B cell (primary cell): ENCODE measurements around the gene RPL10A. TPM values are rescaled to one million over a fixed set of nuclear protein-coding genes. Genes with fewer than 3 reads are reported as not detected.

Experiments used
- ATAC-seq: fragments of 200-7000 bp; cut with Tn5 transposase; one replicate; pipeline ENCODE4 v1.10.0; 2021; ENCODE audit warnings: low read depth, mild to moderate bottlenecking, moderate number of reproducible peaks, moderate library complexity
- CTCF ChIA-PET: fragments of 350-600 bp; sonication (Branson Sonifier 250); formaldehyde crosslinking; loops from one replicate; lab custom pipeline; 2021; ENCODE audit warnings: antibody characterized with exemption, inconsistent platforms; lab: Charles Lee
- POLR2A ChIA-PET: fragments of 350-600 bp; sonication (Branson Sonifier 250); formaldehyde crosslinking; loops from one replicate; lab custom pipeline; 2021; ENCODE audit warnings: antibody characterized with exemption; lab: Charles Lee
- DNase-seq: peaks from one replicate; pipeline ENCODE4 v3.0.0; 2013
- H2AFZ ChIP-seq: 2 replicates; pipeline ENCODE4 v1.6.1; 2012; ENCODE audit warnings: mild to moderate bottlenecking, low read depth, low read length; ENCODE audit not compliant: insufficient read depth, poor library complexity, severe bottlenecking
- H3K27ac ChIP-seq, 2 donors: 1 replicate in 1 of 2; 2 replicates in 1 of 2; pipeline ENCODE4 v1.5.1; 2012 to 2013; ENCODE audit warnings: low read length in 2 of 2, mild to moderate bottlenecking in 2 of 2, moderate library complexity in 1 of 2
- H3K27me3 ChIP-seq, 4 experiments: fragments of 200-600 bp in 1 of 4; sonication (generic) in 1 of 4; replicated peaks in 1 of 4; 1 replicate in 2 of 4; 2 replicates in 2 of 4; pipeline versions ENCODE4 v1.6.1 to v1.7.0; 2013 to 2016; ENCODE audit warnings: low read length in 3 of 4, mild to moderate bottlenecking in 2 of 4, mixed read lengths in 1 of 4, moderate library complexity in 1 of 4; ENCODE audit not compliant: insufficient read depth in 4 of 4, control insufficient read depth in 3 of 4; ENCODE audit errors: control extremely low read depth in 1 of 4
- H3K36me3 ChIP-seq, 2 experiments: replicated peaks in 1 of 2; 1 replicate in 1 of 2; 2 replicates in 1 of 2; pipeline versions ENCODE4 v1.6.1 to v1.7.1; 2013; ENCODE audit warnings: low read length in 1 of 2; ENCODE audit not compliant: insufficient read depth in 2 of 2, control insufficient read depth in 1 of 2; ENCODE audit errors: control extremely low read depth in 1 of 2, extremely low read depth in 1 of 2
- H3K4me1 ChIP-seq, 2 donors: fragments of 200-600 bp in 1 of 2; sonication (generic) in 1 of 2; 1 replicate in 1 of 2; 2 replicates in 1 of 2; pipeline versions ENCODE4 v1.5.1 to v1.6.1; 2013 to 2017; ENCODE audit warnings: low read length in 2 of 2; ENCODE audit not compliant: control insufficient read depth in 2 of 2, insufficient read depth in 2 of 2
- H3K4me2 ChIP-seq: replicated peaks from 2 replicates; pipeline ENCODE3; 2012; ENCODE audit warnings: mild to moderate bottlenecking, low read depth, low read length; ENCODE audit not compliant: poor library complexity, severe bottlenecking
- H3K4me3 ChIP-seq, 5 experiments: fragments of 200-600 bp in 1 of 5; sonication (generic) in 1 of 5; 1 replicate in 3 of 5; 2 replicates in 2 of 5; pipeline versions ENCODE4 v1.5.1 to v1.7.0; 2011 to 2016; ENCODE audit warnings: low read length in 4 of 5, mild to moderate bottlenecking in 4 of 5, low read depth in 2 of 5, control low read depth in 1 of 5, moderate library complexity in 1 of 5; ENCODE audit not compliant: insufficient read depth in 1 of 5; ENCODE audit errors: control extremely low read depth in 1 of 5, extremely low read depth in 1 of 5
- H3K79me2 ChIP-seq: fragments of 200-600 bp; sonication (generic); one replicate; pipeline ENCODE4 v1.6.0; 2016; ENCODE audit warnings: low read length; ENCODE audit not compliant: control insufficient read depth, insufficient read depth
- H3K9ac ChIP-seq: fragments of 200-600 bp; sonication (generic); 2 replicates; pipeline ENCODE4 v1.6.1; 2017; ENCODE audit warnings: mild to moderate bottlenecking, low read length, moderate library complexity
- H3K9me3 ChIP-seq, 3 donors: one replicate each; pipeline versions ENCODE4 v1.6.1 to v1.7.1; 2013; ENCODE audit warnings: low read length in 2 of 3; ENCODE audit not compliant: control insufficient read depth in 2 of 3, insufficient read depth in 1 of 3; ENCODE audit errors: control extremely low read depth in 1 of 3
- H4K20me1 ChIP-seq: 2 replicates; pipeline ENCODE4 v1.6.0; 2012; ENCODE audit warnings: mild to moderate bottlenecking, low read length; ENCODE audit not compliant: insufficient read depth, control insufficient read depth, poor library complexity, severe bottlenecking
- H3K27ac Mint-ChIP-seq: one replicate; pipeline ENCODE4 v1.8.0; 2021; ENCODE audit warnings: mixed read lengths
- H3K27me3 Mint-ChIP-seq: one replicate; pipeline ENCODE4 v1.8.0; 2021; ENCODE audit warnings: mixed read lengths
- H3K4me1 Mint-ChIP-seq: one replicate; pipeline ENCODE4 v1.8.0; 2021; ENCODE audit warnings: mixed read lengths
- H3K4me3 Mint-ChIP-seq: one replicate; pipeline ENCODE4 v1.8.0; 2021; ENCODE audit warnings: mixed read lengths
- H3K9me3 Mint-ChIP-seq: one replicate; pipeline ENCODE4 v1.8.0; 2022; ENCODE audit warnings: mixed read lengths; ENCODE audit not compliant: insufficient read depth
- EZH2 ChIP-seq: IDR thresholded peaks from 2 replicates; pipeline ENCODE4 v1.6.1; 2012; ENCODE audit warnings: borderline replicate concordance, low read depth, mild to moderate bottlenecking, moderate library complexity, low read length; ENCODE audit not compliant: insufficient read depth, poor library complexity, severe bottlenecking
- WGBS: methylation state at CpG from one replicate; pipeline ENCODE4 v1.1.5; 2013; ENCODE audit warnings: missing lambda C conversion rate; ENCODE audit not compliant: insufficient coverage; 5-methylcytosine and 5-hydroxymethylcytosine counted together
- intact Hi-C: fragments of 100-400 bp; cut with micrococcal nuclease; formaldehyde crosslinking; loops from one replicate; pipeline ENCODE4 v1.10.0; 2022
- polyA plus RNA-seq: library from polyadenylated mRNA; depleted of rRNA; stranded (reverse); fragments of >200 nt; gene quantifications from 2 replicates; pipeline ENCODE4 v1.2.3, GENCODE V29; 2012
- total RNA-seq, 2 donors: library from RNA; stranded (reverse); fragments of 120-200 nt in 1 of 2; gene quantifications; 1 replicate in 1 of 2; 2 replicates in 1 of 2; pipeline versions ENCODE4 v1.2.3 to v1.2.4, GENCODE V29; 2013 to 2022
- TF ChIP-seq, protein P1 (sequence below): fragments of 200-600 bp; IDR thresholded peaks from one replicate; pipeline ENCODE4 v1.8.0; 2022; ENCODE audit warnings: antibody characterized with exemption, mild to moderate bottlenecking

The RPL10A gene
- total and polyA plus RNA-seq, 2 donors (not counting 1 experiment from before 2014, with no cell fraction given), result 1,687 to 3,150 TPM

DNA sequence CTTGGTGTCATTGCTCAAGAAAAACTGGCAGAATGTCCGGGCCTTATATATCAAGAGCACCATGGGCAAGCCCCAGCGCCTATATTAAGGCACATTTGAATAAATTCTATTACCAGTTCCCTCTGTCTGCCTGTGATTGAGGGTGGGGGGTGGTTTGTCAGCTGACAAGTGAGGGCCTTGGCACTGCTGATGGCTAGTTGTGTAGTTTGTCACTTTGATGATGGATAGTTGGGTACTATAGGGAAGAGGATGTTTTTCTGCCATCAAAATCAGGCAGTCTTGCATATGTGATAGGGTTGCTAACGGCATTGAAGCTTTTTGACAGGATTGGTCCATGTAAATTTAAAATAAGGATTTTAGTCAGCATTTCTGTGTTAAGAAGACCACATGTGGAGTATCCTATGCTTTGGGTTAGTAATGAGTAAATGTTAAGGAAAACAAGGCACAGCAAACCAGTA, 2.5 kb downstream of the RPL10A start:
- Histone ChIP-seq H3K4me3 (no peak overlapping the region), H3K36me3 (peaks cover 0 to 50% of the 10 kb centered on the region in 2 experiments), H3K27me3 (no peaks in the 10 kb centered on the region), H3K4me2 (peak overlapping the region; percentile 82), H3K9me3 (no peaks in the 10 kb centered on the region), H2AFZ (no peak overlapping the region), H3K79me2 (peaks cover 8% of the 10 kb centered on the region), H3K9ac (no peak overlapping the region), H3K27ac (peak overlapping the region in 1 of 2 donors; percentile 91), H4K20me1 (peaks cover 25% of the 10 kb centered on the region), H3K4me1 (peaks cover 19 to 34% of the 10 kb centered on the region in 2 donors)
- ChIA-PET CTCF (interaction anchor here (4.1 to 7.9 kb wide), 2 partner anchors 18 to 175 kb away, joined by 16 to 127 read pairs; partner anchors contain the start of gene FANCE), POLR2A (interaction anchor here (0.7 kb wide), 3 partner anchors 13 to 135 kb away, joined by 3 to 4 read pairs (median 4); no protein-coding TSS in a partner anchor)
- no peaks in the 10 kb centered on the region for H3K27me3 Mint-ChIP-seq
- H3K4me3 Mint-ChIP-seq, result peak overlapping the region; percentile 99
- TF ChIP-seq EZH2, result no peak
- TF ChIP-seq, protein P1, sequence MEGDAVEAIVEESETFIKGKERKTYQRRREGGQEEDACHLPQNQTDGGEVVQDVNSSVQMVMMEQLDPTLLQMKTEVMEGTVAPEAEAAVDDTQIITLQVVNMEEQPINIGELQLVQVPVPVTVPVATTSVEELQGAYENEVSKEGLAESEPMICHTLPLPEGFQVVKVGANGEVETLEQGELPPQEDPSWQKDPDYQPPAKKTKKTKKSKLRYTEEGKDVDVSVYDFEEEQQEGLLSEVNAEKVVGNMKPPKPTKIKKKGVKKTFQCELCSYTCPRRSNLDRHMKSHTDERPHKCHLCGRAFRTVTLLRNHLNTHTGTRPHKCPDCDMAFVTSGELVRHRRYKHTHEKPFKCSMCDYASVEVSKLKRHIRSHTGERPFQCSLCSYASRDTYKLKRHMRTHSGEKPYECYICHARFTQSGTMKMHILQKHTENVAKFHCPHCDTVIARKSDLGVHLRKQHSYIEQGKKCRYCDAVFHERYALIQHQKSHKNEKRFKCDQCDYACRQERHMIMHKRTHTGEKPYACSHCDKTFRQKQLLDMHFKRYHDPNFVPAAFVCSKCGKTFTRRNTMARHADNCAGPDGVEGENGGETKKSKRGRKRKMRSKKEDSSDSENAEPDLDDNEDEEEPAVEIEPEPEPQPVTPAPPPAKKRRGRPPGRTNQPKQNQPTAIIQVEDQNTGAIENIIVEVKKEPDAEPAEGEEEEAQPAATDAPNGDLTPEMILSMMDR, result no peak
- H3K4me1 Mint-ChIP-seq, result peaks cover 42% of the 10 kb centered on the region
- ATAC-seq (no peak), DNase-seq (no peak)
- intact Hi-C loops, result no loop called here
- peak overlapping the region; percentile 99 for H3K27ac Mint-ChIP-seq
- WGBS, result 78% methylated on average over 1 of the region's 3 CpGs
- no peaks in the 10 kb centered on the region for H3K9me3 Mint-ChIP-seq

GRCh38 chr6:35471836-35472345, 3.7 kb downstream of the RPL10A start:
- Histone ChIP-seq H2AFZ (no peak overlapping the region), H3K79me2 (peaks cover 8% of the 10 kb centered on the region), H3K4me2 (no peak overlapping the region), H4K20me1 (peaks cover 25% of the 10 kb centered on the region), H3K9me3 (no peaks in the 10 kb centered on the region), H3K36me3 (peaks cover 0 to 50% of the 10 kb centered on the region in 2 experiments), H3K4me1 (peaks cover 19 to 34% of the 10 kb centered on the region in 2 donors), H3K4me3 (no peak overlapping the region), H3K27me3 (no peaks in the 10 kb centered on the region), H3K9ac (no peak overlapping the region), H3K27ac (peak overlapping the region in 1 of 2 donors; percentile 6)
- POLR2A ChIA-PET, result interaction anchor here (0.6 to 1.0 kb wide), 2 partner anchors 26 to 167 kb away, joined by 4 to 5 read pairs; no protein-coding TSS in a partner anchor
- peak overlapping the region; percentile 63 for H3K27ac Mint-ChIP-seq
- TF ChIP-seq, protein P1, result no peak
- TF ChIP-seq EZH2, result no peak
- H3K4me1 Mint-ChIP-seq, result peaks cover 42% of the 10 kb centered on the region
- intact Hi-C loops, result no loop called here
- no peaks in the 10 kb centered on the region for H3K9me3 Mint-ChIP-seq
- no peak for DNase-seq
- whole genome bisulfite sequencing, result 88% methylated on average over 6 of the region's 8 CpGs
- no peaks in the 10 kb centered on the region for H3K27me3 Mint-ChIP-seq
- no peak for ATAC-seq
- no peak overlapping the region for H3K4me3 Mint-ChIP-seq
- CTCF ChIA-PET, result interaction anchor here (0.9 to 7.9 kb wide), 3 partner anchors 20 to 177 kb away, joined by 3 to 127 read pairs (median 16); partner anchors contain the start of gene FANCE
